ENCODE measurements around the gene RUSC1. TPM values are rescaled to one million over a fixed set of nuclear protein-coding genes. Genes with fewer than 3 reads are reported as not detected.

Gene RUSC1
- total RNA-seq, 1 experiment from 2014 or later, result 42.2 TPM

DNA sequence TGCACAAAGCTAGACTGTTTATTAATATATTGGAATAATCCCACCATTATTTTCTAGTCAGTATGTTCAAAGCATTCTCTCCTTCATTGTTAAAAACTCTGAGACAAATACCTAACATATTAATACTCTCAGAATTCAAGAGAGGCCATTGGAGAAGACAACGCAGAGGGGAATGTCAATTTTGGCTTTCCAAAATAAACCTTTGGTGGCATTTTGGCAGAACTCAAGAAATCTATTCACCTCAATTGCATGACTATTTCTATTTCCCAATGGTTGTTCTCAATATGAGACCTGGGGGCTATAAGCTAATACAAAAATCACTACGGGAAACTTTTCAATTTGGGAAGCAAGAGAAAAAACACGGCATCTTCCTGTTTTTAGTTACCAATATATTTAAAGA lies 58.5 kb downstream of the RUSC1 start:
- POLR2A ChIA-PET (ENCODE audit: low non-redundant PET), result interaction anchor here (0.6 kb wide), 1 partner anchor 273 kb away, joined by 3 read pairs; no protein-coding TSS in a partner anchor
- CTCF ChIA-PET, result no interaction called here

GRCh38 chr1:155379631-155380090 lies 59.0 kb downstream of the RUSC1 start:
- Histone ChIP-seq H3K4me3 (ENCODE audit: low read depth, low read length, poor library complexity, severe bottlenecking) (no peak overlapping the region), H3K4me1 (ENCODE audit: insufficient read depth, low read length, poor library complexity, severe bottlenecking) (no peaks in the 10 kb centered on the region), H3K27ac (ENCODE audit: low read depth, low read length, poor library complexity, severe bottlenecking) (no peak overlapping the region), H3K36me3 (ENCODE audit: insufficient read depth, low read length, poor library complexity, severe bottlenecking) (peaks cover 21% of the 10 kb centered on the region), H3K27me3 (replicated peaks; ENCODE audit: insufficient read depth, low read depth, low read length, poor library complexity) (no peaks in the 10 kb centered on the region), H3K9me3 (ENCODE audit: low read depth, low read length, poor library complexity, severe bottlenecking) (no peaks in the 10 kb centered on the region)
- no peak for TF ChIP-seq EZH2 (IDR thresholded peaks at IDR 0.05; ENCODE audit: borderline replicate concordance, low read depth, low read length, poor library complexity, severe bottlenecking)
- TF ChIP-seq, protein P1, sequence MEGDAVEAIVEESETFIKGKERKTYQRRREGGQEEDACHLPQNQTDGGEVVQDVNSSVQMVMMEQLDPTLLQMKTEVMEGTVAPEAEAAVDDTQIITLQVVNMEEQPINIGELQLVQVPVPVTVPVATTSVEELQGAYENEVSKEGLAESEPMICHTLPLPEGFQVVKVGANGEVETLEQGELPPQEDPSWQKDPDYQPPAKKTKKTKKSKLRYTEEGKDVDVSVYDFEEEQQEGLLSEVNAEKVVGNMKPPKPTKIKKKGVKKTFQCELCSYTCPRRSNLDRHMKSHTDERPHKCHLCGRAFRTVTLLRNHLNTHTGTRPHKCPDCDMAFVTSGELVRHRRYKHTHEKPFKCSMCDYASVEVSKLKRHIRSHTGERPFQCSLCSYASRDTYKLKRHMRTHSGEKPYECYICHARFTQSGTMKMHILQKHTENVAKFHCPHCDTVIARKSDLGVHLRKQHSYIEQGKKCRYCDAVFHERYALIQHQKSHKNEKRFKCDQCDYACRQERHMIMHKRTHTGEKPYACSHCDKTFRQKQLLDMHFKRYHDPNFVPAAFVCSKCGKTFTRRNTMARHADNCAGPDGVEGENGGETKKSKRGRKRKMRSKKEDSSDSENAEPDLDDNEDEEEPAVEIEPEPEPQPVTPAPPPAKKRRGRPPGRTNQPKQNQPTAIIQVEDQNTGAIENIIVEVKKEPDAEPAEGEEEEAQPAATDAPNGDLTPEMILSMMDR (conservative IDR thresholded peaks at IDR 0.05; ENCODE audit: low read depth, low read length), result no peak
- POLR2A ChIA-PET (ENCODE audit: low non-redundant PET), result interaction anchor here (0.6 kb wide), 1 partner anchor 273 kb away, joined by 3 read pairs; no protein-coding TSS in a partner anchor
- intact Hi-C loops (cut with micrococcal nuclease; ENCODE audit: unreplicated experiment), result no loop called here
- CTCF ChIA-PET, result no interaction called here
- no TSS peak for BruUV-seq (replicated peaks)
- peak; percentile 45 for DNase-seq (ENCODE audit: low spot score)

More for the DNA sequence above, 58.5 kb downstream of the RUSC1 start:
- no peak overlapping the region for H3K27ac ChIP-seq (ENCODE audit: low read depth, low read length, poor library complexity, severe bottlenecking)
- no TSS peak for BruUV-seq (replicated peaks)
- TF ChIP-seq EZH2 (IDR thresholded peaks at IDR 0.05; ENCODE audit: borderline replicate concordance, low read depth, low read length, poor library complexity, severe bottlenecking), result no peak
- TF ChIP-seq, protein P1 (conservative IDR thresholded peaks at IDR 0.05; ENCODE audit: low read depth, low read length), result no peak
- no peak for DNase-seq (ENCODE audit: low spot score)
- no peaks in the 10 kb centered on the region for H3K27me3 ChIP-seq (replicated peaks; ENCODE audit: insufficient read depth, low read depth, low read length, poor library complexity)
- H3K4me1 ChIP-seq (ENCODE audit: insufficient read depth, low read length, poor library complexity, severe bottlenecking), result no peaks in the 10 kb centered on the region
- peaks cover 21% of the 10 kb centered on the region for H3K36me3 ChIP-seq (ENCODE audit: insufficient read depth, low read length, poor library complexity, severe bottlenecking)
- H3K9me3 ChIP-seq (ENCODE audit: low read depth, low read length, poor library complexity, severe bottlenecking), result no peaks in the 10 kb centered on the region
- no peak overlapping the region for H3K4me3 ChIP-seq (ENCODE audit: low read depth, low read length, poor library complexity, severe bottlenecking)
- intact Hi-C loops (cut with micrococcal nuclease; ENCODE audit: unreplicated experiment), result no loop called here

Small RNA genes lying within 50 kb of the gene (microRNA-seq; reads per million reads assigned to microRNA genes)
- not detected for gene MIR555

Other genes with a start within 250 kb of the RUSC1 start
- gene EFNA3, start 242.1 kb upstream of the RUSC1 start, total RNA-seq (2021), result 5.8 and 8.9 TPM in 2 replicates
- gene EFNA1, start 193.0 kb upstream of the RUSC1 start, total RNA-seq (2021), result 0.90 and 1.0 TPM in 2 replicates
- gene SLC50A1, start 185.0 kb upstream of the RUSC1 start, total RNA-seq (2021), result 30.3 and 33.8 TPM in 2 replicates
- gene DPM3, start 180.4 kb upstream of the RUSC1 start, total RNA-seq (2021), result 34.0 and 37.4 TPM in 2 replicates
- gene KRTCAP2, start 147.6 kb upstream of the RUSC1 start, total RNA-seq (2021), result 162 and 179 TPM in 2 replicates
- gene TRIM46, start 147.0 kb upstream of the RUSC1 start, total RNA-seq (2021), result 5.1 and 6.2 TPM in 2 replicates
- 23.2 and 29.7 TPM in 2 replicates for gene THBS3, start 113.0 kb upstream of the RUSC1 start, total RNA-seq (2021)
- gene MTX1, start 112.2 kb upstream of the RUSC1 start, total RNA-seq (2021), result 65.2 and 75.9 TPM in 2 replicates
- 72.5 and 75.5 TPM in 2 replicates for gene ENTREP3, start 65.4 kb upstream of the RUSC1 start, total RNA-seq (2021)
- 109 and 115 TPM in 2 replicates for gene SCAMP3, start 58.5 kb upstream of the RUSC1 start, total RNA-seq (2021)
- 70.2 and 79.1 TPM in 2 replicates for gene CLK2, start 47.4 kb upstream of the RUSC1 start, total RNA-seq (2021)
- gene HCN3, start 43.4 kb upstream of the RUSC1 start, total RNA-seq (2021), result 11.3 and 12.2 TPM in 2 replicates
- not detected in 2 replicates for gene PKLR, start 19.5 kb upstream of the RUSC1 start, total RNA-seq (2021)
- 449 and 481 TPM in 2 replicates for gene FDPS, start 12.0 kb upstream of the RUSC1 start, total RNA-seq (2021)
- gene ASH1L, start 241.9 kb downstream of the RUSC1 start, total RNA-seq (2021), result 47.5 and 49.6 TPM in 2 replicates

All from A673 (cell line).